ENCODE results near the gene CACNB1. TPM values are rescaled to one million over a fixed set of nuclear protein-coding genes. Genes with fewer than 3 reads are reported as not detected.
A peak's percentile ranks its signal among the peaks of the same experiment; 100 is the strongest.

CACNB1 gene
- polyA plus RNA-seq, 1 donor (not counting 4 experiments of a cell fraction or from before 2014, with no cell fraction given), result 4.0 TPM

DNA sequence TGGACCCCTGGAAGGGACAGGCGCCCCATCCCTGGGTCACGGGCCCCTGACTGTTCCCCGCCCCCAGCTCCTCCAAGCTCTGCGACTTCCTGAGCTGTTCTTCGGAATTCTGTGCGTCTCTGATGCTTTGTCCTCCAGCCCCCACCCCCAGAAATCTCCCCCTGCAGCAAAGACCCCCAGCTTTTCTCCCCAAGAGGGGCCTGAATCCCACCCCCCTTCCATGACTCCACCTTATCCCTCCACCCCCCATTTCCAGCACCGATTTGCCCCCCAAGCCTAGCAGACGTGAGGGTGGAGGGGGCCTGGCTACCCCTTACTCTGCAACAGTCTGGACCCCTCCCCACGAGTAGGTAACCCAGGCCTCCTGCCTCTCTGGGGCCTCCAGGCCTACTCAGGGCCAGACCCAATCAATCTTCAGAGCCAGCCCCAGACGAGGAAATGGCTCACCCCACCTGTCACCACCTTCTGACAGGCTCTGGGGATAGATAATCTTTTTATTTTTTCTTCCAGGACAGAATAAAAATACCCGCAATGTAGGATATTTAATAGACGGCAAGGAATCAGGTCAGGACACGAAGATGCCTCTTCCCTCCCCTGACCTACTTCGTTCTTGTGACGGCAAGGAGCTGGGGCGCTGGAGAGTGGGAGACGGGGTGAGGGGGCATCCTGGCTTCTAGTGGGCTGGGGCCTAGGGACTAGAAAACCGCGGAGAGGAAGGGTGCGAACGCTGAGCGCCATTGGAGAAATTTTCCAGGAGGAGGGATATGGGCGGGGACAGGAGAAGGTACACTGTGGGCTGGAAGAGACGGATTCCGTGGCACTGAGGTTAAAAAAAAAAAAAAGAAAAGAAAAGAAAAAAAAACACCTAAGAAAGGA is 45.3 kb downstream of the CACNB1 start:
- Histone ChIP-seq H3K36me3 (ENCODE audit: control insufficient read depth in 2 of 2, extremely low read depth in 1 of 2, insufficient read depth in 2 of 2, low read length in 2 of 2) (no peaks in the 10 kb centered on the region), H2AFZ (ENCODE audit: control insufficient read depth, low read length) (no peak overlapping the region), H3K79me2 (ENCODE audit: control insufficient read depth, insufficient read depth, low read length) (no peaks in the 10 kb centered on the region), H3K27ac (ENCODE audit: control insufficient read depth, insufficient read depth, low read length) (peak overlapping the region; percentile 46), H3K9me1 (ENCODE audit: control insufficient read depth, extremely low read depth, insufficient read depth, low read length) (no peaks in the 10 kb centered on the region), H3K4me2 (ENCODE audit: control insufficient read depth, extremely low read depth, insufficient read depth, low read depth, low read length) (peak overlapping the region; percentile 96), H3K27me3 (ENCODE audit: control insufficient read depth, extremely low read depth, insufficient read depth, low read length) (peaks cover 26% of the 10 kb centered on the region), H3K4me1 (ENCODE audit: control insufficient read depth, extremely low read depth, insufficient read depth, low read length) (peaks cover 18% of the 10 kb centered on the region), H3K9ac (ENCODE audit: control insufficient read depth, extremely low read depth, insufficient read depth, low read length) (peak overlapping the region; percentile 81), H3K4me3 (ENCODE audit: control insufficient read depth in 2 of 3, extremely low read depth in 1 of 3, insufficient read depth in 2 of 3, low read depth in 1 of 3, low read length in 3 of 3) (peak overlapping the region; percentile 55 to 83 (median 81)), H3K9me3 (ENCODE audit: control insufficient read depth, low read depth, low read length) (no peaks in the 10 kb centered on the region), H4K20me1 (ENCODE audit: control insufficient read depth, extremely low read depth, insufficient read depth, low read length) (no peaks in the 10 kb centered on the region)
- dilution Hi-C loops (cut with MboI; ENCODE audit: extremely low pct_ligation_motif_present, low sequenced_read_pairs), result no loop called here
- DNase-seq (ENCODE audit: low read depth, low spot score), result no peak
- TF ChIP-seq CTCF (optimal IDR thresholded peaks at IDR 0.05 in 1 of 3, IDR thresholded peaks at IDR 0.05 in 1 of 3, conservative IDR thresholded peaks at IDR 0.05 in 1 of 3; ENCODE audit: extremely low read depth in 1 of 3, insufficient read depth in 2 of 3, low read length in 3 of 3) (no peak), EZH2 (IDR thresholded peaks at IDR 0.05; ENCODE audit: low read length) (peak; percentile 45)
- no peak for FAIRE-seq

- H3K9me3 ChIP-seq (ENCODE audit: control insufficient read depth, low read depth, low read length), result no peaks in the 10 kb centered on the region
- FAIRE-seq, result no peak
- peak within 1 kb of the TSS; percentile 55 to 83 (median 81) for H3K4me3 ChIP-seq (ENCODE audit: control insufficient read depth in 2 of 3, extremely low read depth in 1 of 3, insufficient read depth in 2 of 3, low read depth in 1 of 3, low read length in 3 of 3)
- H2AFZ ChIP-seq (ENCODE audit: control insufficient read depth, low read length), result no peak within 1 kb of the TSS
- no peak within 1 kb of the TSS for H3K27ac ChIP-seq (ENCODE audit: control insufficient read depth, insufficient read depth, low read length)
- peak within 1 kb of the TSS; percentile 81 for H3K9ac ChIP-seq (ENCODE audit: control insufficient read depth, extremely low read depth, insufficient read depth, low read length)
- no peaks in the 10 kb centered on the region for H3K79me2 ChIP-seq (ENCODE audit: control insufficient read depth, insufficient read depth, low read length)
- H3K9me1 ChIP-seq (ENCODE audit: control insufficient read depth, extremely low read depth, insufficient read depth, low read length), result no peaks in the 10 kb centered on the region
- peaks cover 26% of the 10 kb centered on the region for H3K27me3 ChIP-seq (ENCODE audit: control insufficient read depth, extremely low read depth, insufficient read depth, low read length)
- dilution Hi-C loops (cut with MboI; ENCODE audit: extremely low pct_ligation_motif_present, low sequenced_read_pairs), result no loop called here
- H4K20me1 ChIP-seq (ENCODE audit: control insufficient read depth, extremely low read depth, insufficient read depth, low read length), result no peaks in the 10 kb centered on the region
- H3K4me2 ChIP-seq (ENCODE audit: control insufficient read depth, extremely low read depth, insufficient read depth, low read depth, low read length), result peak within 1 kb of the TSS; percentile 96
- DNase-seq (ENCODE audit: low read depth, low spot score), result no peak
- H3K36me3 ChIP-seq (ENCODE audit: control insufficient read depth in 2 of 2, extremely low read depth in 1 of 2, insufficient read depth in 2 of 2, low read length in 2 of 2), result no peaks in the 10 kb centered on the region
- TF ChIP-seq CTCF (optimal IDR thresholded peaks at IDR 0.05 in 1 of 3, IDR thresholded peaks at IDR 0.05 in 1 of 3, conservative IDR thresholded peaks at IDR 0.05 in 1 of 3; ENCODE audit: extremely low read depth in 1 of 3, insufficient read depth in 2 of 3, low read length in 3 of 3), result no peak
- no peak for TF ChIP-seq EZH2 (IDR thresholded peaks at IDR 0.05; ENCODE audit: low read length)
- peaks cover 18% of the 10 kb centered on the region for H3K4me1 ChIP-seq (ENCODE audit: control insufficient read depth, extremely low read depth, insufficient read depth, low read length)
Observed at GRCh38 chr17:39151150-39151942, 46.1 kb downstream of the CACNB1 start, which contains the start of gene PLXDC1. Gene PLXDC1 (minus strand): TSS chr17:39151637. CDS start chr17:39151437, 200 bp downstream.

All from keratinocyte (primary cell).